ELR (cell line): ENCODE results near the gene TULP4.
"Not testable (repeated sequence)": the region's sequence is repeated elsewhere in the genome, so short reads cannot be mapped to it uniquely, and the experiment has no call there.

ENCODE experiments used
- DNase-seq: peaks from one replicate; pipeline ENCODE4 v3.0.0-alpha.2; 2015; ENCODE audit warnings: low read depth

Gene TULP4

DNA sequence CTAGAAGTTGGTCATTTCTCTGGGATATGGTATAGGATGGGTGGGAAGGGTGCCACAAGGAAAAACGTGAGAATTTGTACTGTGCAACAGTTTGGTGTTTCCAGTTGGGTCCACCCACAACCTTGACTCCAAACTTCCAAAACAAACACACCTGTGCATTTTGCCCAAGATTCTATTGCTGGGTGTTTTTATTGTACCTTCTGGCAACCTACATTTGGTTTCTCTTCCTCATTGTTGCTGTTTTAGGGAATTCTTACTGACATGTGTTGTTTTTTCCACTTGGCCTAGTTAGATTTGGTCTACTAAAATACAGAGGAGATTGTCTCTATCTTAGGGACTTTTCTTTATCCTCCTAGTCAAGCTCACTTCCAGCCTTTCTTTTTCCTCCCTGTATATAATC is 16.7 kb downstream of the TULP4 start:
- no peak for DNase-seq

DNA sequence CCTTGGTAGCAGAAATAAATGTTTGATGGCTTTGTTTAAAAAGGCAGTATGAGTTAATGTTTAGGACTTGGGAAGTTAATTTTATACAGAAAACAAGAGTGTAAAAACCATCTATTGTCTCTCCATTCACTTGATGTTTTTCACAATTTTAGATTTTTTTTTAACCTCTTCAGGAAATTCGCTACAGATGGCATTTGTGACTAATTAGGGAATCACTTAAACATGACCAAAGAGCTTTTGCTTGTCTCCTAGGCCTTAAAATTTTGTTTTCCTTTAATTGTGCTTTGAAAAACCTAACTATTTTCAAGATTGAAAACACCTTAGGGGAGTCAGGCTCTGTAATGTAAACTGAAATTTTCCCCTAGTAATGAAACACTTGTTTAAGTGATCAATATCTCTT is 17.3 kb downstream of the TULP4 start:
- peak; percentile 17 for DNase-seq

DNA sequence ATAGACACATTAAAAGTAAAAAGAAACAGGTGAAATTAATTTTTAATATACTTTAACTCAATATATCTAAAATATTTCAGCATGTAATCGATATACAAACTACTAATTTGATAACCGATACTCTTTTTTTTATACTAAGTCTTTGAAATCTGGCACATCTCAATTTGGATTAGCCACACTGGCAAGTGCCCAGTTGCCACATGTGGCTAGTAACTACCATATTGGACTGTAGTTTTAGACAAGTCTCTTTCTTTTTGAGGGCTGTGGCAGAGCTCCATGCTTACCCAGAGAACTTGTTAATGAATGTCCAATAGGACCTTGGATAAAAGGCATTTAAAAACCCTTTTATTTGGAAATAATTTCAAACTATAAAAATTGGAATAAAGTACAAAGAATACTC is 17.8 kb downstream of the TULP4 start:
- DNase-seq, result no peak

DNA sequence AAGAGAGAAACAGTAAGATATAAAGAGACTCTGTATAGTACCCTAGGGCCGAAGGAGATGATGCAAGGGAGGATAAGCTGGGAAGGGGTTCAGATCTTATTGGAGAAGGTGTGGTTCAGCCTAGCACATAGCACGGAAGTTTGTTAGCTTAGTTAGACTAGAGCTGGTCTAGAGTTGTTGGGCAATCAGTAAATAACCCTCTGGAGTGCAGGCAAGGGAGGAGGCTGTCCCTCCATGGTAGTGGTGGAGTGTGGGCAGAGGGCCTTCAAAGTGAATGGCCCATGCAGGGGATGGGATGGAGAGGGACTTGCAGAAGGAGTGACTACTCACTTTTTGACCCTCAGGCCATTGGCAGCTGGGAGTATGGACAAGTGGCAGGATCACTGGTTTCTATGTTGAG is 20.0 kb downstream of the TULP4 start:
- no peak for DNase-seq

- no peak for DNase-seq
Observed at GRCh38 chr6:158333094-158333493, 20.8 kb downstream of the TULP4 start.

DNA sequence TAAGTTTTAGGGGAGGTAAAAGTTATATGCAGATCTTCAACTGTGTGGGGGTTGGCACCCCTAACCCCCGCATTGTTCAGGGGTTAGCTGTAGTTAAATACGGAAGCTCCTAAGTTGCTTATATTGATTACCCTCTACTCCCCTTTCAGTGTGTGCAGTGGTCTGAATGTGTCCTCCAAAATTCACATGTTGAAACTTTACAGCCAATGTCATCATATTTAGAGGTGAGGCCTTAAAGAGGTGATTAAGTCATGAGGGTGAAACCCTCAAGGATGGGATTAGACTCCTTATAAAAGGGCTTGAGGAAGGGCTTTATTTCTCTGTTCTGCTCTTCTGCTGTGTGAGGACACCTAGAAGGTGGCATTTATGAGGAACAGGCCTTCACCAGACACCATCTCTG is 22.3 kb downstream of the TULP4 start:
- DNase-seq, result no peak

GRCh38 chr6:158337332-158337731 is 25.1 kb downstream of the TULP4 start:
- DNase-seq, result no peak

GRCh38 chr6:158338311-158339112 is 26.2 kb downstream of the TULP4 start:
- no peak for DNase-seq

DNA sequence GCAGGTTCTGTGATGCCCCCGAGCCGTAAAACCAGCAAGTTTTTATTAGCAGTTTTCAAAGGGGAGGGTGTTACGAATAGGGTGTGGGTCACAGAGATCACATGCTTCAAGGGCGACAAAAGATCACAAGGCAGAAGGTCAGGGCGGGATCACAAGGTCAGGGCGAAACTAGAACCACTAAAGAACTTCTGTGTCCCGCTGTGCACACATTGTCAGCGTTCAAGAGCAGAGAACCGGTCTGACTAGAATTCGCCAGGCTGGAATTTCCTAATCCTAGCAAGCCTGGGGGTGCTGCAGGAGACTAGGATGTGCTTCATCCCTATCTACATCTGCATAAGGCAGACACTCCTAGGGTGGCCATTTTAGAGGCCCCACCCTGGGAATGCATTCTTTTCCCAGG is 26.9 kb downstream of the TULP4 start:
- not testable (repeated sequence) for DNase-seq

- no peak for DNase-seq
Observed at GRCh38 chr6:158340252-158340651, 28.0 kb downstream of the TULP4 start.

GRCh38 chr6:158344534-158344933 is 32.3 kb downstream of the TULP4 start:
- DNase-seq, result no peak

DNA sequence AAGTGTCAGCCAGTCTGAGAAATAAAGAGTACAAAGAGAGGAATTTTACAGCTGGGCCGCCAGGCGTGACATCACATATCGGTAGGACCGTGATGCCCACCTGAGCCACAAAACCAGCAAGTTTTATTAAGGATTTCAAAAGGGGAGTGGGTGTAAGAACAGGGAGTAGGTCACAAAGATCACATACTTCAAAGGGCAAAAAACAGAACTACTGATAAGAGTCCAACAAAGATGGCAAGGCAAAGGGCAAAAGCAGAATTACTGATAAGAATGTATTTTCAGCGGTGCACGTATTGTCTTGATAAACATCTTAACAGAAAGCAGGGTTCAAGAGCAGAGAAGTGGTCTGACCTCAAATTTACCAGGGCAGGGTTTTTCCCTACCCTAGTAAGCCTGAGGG is 33.2 kb downstream of the TULP4 start:
- not testable (repeated sequence) for DNase-seq

DNA sequence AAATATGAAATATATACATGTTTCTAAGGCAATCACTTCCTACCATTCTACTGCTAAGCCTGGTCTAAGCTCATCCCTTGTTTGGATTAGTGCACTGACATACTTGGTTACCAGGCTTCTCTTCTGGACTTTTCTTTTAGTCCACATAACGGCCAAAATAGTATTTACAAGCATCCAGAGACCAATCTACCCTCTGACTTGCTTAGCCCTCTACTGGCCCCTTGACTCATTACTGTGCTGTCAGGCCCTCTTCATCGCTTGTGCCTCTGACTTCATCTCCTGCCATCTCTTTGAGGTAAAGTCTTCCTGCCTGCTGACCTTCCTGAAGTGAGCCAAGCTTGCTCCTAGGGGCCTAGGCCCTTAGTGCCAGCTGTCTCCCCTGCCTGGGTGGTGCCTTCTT is 35.1 kb downstream of the TULP4 start:
- peak; percentile 10 for DNase-seq

- not testable (repeated sequence) for DNase-seq
Observed at GRCh38 chr6:158348737-158349504, 36.7 kb downstream of the TULP4 start.

GRCh38 chr6:158349505-158350275 is 37.4 kb downstream of the TULP4 start:
- DNase-seq, result not testable (repeated sequence)

DNA sequence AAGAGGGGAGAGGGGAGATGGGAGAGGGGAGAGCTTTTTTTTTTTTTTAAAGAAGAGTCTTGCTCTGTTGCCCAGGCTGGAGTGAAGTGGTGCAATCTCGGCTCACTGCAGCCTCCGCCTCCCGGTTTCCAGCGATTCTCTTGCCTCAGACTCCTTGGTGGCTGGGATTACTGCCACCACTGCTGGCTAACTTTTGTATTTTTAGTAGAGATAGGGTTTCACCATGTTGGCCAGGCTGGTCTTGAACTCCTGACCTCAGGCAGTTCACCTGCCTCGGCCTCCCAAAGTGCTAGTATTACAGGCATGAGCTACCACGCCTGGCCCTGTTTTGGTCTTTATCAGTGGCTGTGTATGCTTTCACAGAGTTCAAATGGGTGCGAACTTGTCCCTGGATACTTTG is 38.5 kb downstream of the TULP4 start:
- not testable (repeated sequence) for DNase-seq

GRCh38 chr6:158353883-158354877 is 41.9 kb downstream of the TULP4 start:
- DNase-seq, result peak; percentile 12

DNA sequence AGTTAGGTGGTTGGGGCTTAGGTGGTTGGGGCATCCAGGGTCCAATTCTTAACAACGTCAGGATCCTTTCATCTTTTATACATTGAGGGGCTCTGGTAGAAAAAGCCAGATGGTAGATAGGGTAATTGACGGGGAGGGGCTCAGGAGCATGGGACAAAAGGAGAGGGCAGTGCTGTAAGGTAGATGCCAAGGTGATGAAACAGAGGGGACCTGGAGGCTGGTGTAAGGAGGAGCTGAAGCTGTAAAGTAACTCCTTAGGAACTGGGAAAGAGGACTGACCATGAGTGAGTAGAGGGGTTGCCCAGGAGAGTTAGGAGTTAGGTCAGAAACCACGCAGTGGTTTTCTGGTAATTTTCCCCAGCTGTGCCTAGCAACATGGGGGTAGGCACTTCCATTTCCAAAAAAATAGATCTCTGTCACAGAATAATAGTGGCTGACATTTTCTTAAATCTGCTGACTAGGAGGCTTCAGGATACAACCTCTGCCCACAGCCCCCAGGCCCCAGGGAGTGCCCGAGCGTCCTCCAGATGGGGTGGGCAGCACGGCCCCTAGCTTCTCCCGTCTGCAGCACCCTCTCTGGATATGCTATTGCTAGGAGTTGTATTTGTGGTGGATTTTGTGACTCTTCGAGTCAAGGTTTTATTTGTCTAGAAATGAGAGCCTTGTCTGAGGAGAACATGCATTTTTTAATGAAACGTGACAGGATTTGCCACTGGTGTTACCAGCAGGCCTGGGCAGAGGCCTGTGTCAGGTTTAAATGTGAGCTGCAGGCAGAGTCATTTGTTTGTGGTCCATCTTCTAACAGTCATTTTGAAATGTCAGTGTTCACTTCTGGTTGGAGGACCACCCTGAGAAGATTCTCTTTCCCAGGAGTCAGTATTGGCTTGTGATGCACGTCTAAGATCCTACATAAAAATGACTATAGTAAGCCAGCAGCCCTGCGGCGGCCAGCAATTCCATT is 44.6 kb downstream of the TULP4 start:
- DNase-seq, result no peak

- no peak for DNase-seq
Observed at GRCh38 chr6:158357570-158358216, 45.4 kb downstream of the TULP4 start.
